ENCODE results near the gene CDA. TPM values are rescaled to one million over a fixed set of nuclear protein-coding genes. Genes with fewer than 3 reads are reported as not detected.

CDA gene
- total and polyA plus RNA-seq, 2 donors (not counting 3 experiments of a cell fraction or from before 2014, with no cell fraction given): 0.35 to 1.9 TPM

GRCh38 chr1:20551161-20551560 lies 37.7 kb upstream of the CDA start:
- no peak overlapping the region for H3K27ac ChIP-seq (ENCODE audit: insufficient read depth, low read depth, low read length)
- H3K9me1 ChIP-seq (replicated peaks; ENCODE audit: control insufficient read depth, extremely low read depth, insufficient read depth, low read length): no peaks in the 10 kb centered on the region
- DNase-seq (ENCODE audit: low read depth, low spot score): no peak
- dilution Hi-C loops (cut with MboI; ENCODE audit: extremely low pct_ligation_motif_present, low sequenced_read_pairs) (no loop called here), intact Hi-C loops (cut with micrococcal nuclease) (no loop called here)
- POLR2A ChIA-PET: no interaction called here
- no peak overlapping the region for H2AFZ ChIP-seq (ENCODE audit: low read depth, low read length)
- no peak overlapping the region for H3K4me3 ChIP-seq (replicated peaks in 1 of 3; ENCODE audit: insufficient read depth in 1 of 3, low read depth in 1 of 3, low read length in 3 of 3)
- no peak for TF ChIP-seq EZH2 (IDR thresholded peaks at IDR 0.05; ENCODE audit: borderline replicate concordance, low read depth, low read length, severe bottlenecking)
- no peak for TF ChIP-seq FOS (IDR thresholded peaks at IDR 0.05; ENCODE audit: borderline replicate concordance, insufficient read depth, low read length)
- no peak for TF ChIP-seq MAX (IDR thresholded peaks at IDR 0.05; ENCODE audit: insufficient read depth, insufficient read length)
- no peak for TF ChIP-seq GATA2 (IDR thresholded peaks at IDR 0.05; ENCODE audit: insufficient read depth, insufficient read length, low read depth, low read length)
- TF ChIP-seq CTCF (IDR thresholded peaks at IDR 0.05; ENCODE audit: extremely low read depth in 1 of 2, insufficient read depth in 1 of 2, low read depth in 1 of 2, low read length in 2 of 2): no peak
- no peak for TF ChIP-seq MYC (IDR thresholded peaks at IDR 0.05; ENCODE audit: low read depth, low read length)
- no peak for TF ChIP-seq POLR2AphosphoS5 (IDR thresholded peaks at IDR 0.05; ENCODE audit: insufficient read depth, low read depth, low read length)
- no peak for TF ChIP-seq JUN (IDR thresholded peaks at IDR 0.05; ENCODE audit: borderline replicate concordance, insufficient read depth, insufficient read length, low read depth)
- TF ChIP-seq POLR2A (IDR thresholded peaks at IDR 0.05; ENCODE audit: low read depth, low read length): no peak
- no TSS peak for BruUV-seq (replicated peaks)
- H3K9ac ChIP-seq (replicated peaks; ENCODE audit: extremely low read depth, insufficient read depth, low read length): no peak overlapping the region
- H3K9me3 ChIP-seq (replicated peaks; ENCODE audit: control insufficient read depth, insufficient read depth, low read length): no peaks in the 10 kb centered on the region
- CTCF ChIA-PET: interaction anchor here (2.5 kb wide), 1 partner anchor 24 kb away, joined by 9 read pairs; no protein-coding TSS in a partner anchor
- H3K79me2 ChIP-seq (ENCODE audit: control insufficient read depth, insufficient read depth, low read length): no peaks in the 10 kb centered on the region
- no peak for FAIRE-seq
- no peak overlapping the region for H3K4me2 ChIP-seq (ENCODE audit: insufficient read depth, low read length)
- H3K4me1 ChIP-seq (ENCODE audit: control insufficient read depth, extremely low read depth, insufficient read depth, low read length): no peaks in the 10 kb centered on the region
- H3K27me3 ChIP-seq (ENCODE audit: control insufficient read depth in 2 of 2, insufficient read depth in 2 of 2, low read length in 2 of 2): peaks cover 41 to 47% of the 10 kb centered on the region in 2 experiments
- H4K20me1 ChIP-seq (replicated peaks; ENCODE audit: control insufficient read depth, extremely low read depth, insufficient read depth, low read length): no peaks in the 10 kb centered on the region
- no peaks in the 10 kb centered on the region for H3K36me3 ChIP-seq (ENCODE audit: control insufficient read depth in 2 of 2, extremely low read depth in 1 of 2, insufficient read depth in 2 of 2, low read length in 2 of 2)
